ENCODE measurements around the gene CCDC8.
"Not testable (repeated sequence)": the region's sequence is repeated elsewhere in the genome, so short reads cannot be mapped to it uniquely, and the experiment has no call there.

Gene CCDC8

DNA sequence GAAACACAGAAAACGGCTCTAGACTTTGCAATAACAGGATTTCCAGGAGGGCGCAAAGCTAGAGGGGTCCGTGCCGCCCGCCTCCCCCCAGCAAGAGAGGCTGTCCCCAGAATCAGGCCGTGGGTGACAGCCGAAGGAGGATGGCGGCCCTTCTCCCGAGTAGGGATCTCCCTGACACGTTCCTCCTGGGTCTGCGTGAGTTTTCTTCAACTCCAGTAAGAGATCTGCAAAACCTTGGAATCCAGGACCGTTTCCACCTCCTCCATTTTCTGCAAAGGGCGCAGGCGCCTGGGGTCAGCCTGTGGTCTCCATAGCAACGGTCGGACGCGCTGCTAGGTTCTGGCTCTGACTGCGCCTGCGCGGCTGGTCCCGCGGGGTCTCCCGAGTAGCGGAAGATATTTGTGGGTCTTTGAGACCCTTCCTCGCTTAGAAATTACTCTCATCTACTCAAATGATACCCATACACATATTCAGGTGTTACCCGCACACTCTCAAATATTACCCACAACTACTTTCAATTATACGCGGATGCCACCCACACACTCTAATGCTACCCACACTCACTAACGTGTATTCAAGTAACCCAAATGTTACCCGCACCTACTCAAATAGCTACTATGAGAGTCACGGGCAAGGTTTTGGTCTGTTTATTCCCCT lies 13.3 kb upstream of the CCDC8 start:
- Histone ChIP-seq H3K79me2 (no peaks in the 10 kb centered on the region), H3K4me2 (ENCODE audit: low read length) (peak overlapping the region; percentile 100), H3K27ac (peak overlapping the region; percentile 64), H3K4me1 (peaks cover 7% of the 10 kb centered on the region), H3K36me3 (ENCODE audit: control insufficient read depth, insufficient read depth, low read length) (no peaks in the 10 kb centered on the region), H3K9ac (no peak overlapping the region), H2AFZ (peak overlapping the region; percentile 95), H3K27me3 (ENCODE audit: control insufficient read depth, insufficient read depth, low read length) (no peaks in the 10 kb centered on the region), H3K9me3 (ENCODE audit: control insufficient read depth, low read length) (no peaks in the 10 kb centered on the region), H3K4me3 (ENCODE audit: low read depth, low read length) (peak overlapping the region; percentile 88)
- TF ChIP-seq, protein P1, sequence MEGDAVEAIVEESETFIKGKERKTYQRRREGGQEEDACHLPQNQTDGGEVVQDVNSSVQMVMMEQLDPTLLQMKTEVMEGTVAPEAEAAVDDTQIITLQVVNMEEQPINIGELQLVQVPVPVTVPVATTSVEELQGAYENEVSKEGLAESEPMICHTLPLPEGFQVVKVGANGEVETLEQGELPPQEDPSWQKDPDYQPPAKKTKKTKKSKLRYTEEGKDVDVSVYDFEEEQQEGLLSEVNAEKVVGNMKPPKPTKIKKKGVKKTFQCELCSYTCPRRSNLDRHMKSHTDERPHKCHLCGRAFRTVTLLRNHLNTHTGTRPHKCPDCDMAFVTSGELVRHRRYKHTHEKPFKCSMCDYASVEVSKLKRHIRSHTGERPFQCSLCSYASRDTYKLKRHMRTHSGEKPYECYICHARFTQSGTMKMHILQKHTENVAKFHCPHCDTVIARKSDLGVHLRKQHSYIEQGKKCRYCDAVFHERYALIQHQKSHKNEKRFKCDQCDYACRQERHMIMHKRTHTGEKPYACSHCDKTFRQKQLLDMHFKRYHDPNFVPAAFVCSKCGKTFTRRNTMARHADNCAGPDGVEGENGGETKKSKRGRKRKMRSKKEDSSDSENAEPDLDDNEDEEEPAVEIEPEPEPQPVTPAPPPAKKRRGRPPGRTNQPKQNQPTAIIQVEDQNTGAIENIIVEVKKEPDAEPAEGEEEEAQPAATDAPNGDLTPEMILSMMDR (IDR thresholded peaks at IDR 0.05), result no peak

DNA sequence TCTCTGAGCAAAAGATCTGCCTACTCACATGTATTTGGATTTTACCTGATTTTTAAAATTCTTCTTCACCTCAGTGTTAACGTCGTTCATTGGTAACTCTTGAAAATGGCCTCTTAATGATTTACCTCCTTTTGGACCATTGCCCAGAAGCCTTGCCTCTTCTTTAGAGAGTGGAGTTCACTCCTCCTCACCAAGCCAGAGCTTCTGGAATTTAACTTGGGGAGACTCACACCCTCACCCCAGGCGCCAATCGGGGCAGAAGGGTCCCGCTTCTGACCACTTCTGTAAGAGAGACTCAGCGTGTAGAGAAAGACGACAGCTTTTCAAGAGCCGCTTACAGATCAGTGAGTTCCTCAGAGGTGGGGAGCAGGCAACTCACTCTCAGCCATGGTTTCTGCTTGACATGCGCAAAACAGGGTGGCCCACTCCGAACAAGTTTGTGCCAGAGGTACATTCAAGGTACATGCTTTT lies 12.7 kb upstream of the CCDC8 start:
- Histone ChIP-seq H3K4me2 (ENCODE audit: low read length) (peak overlapping the region; percentile 100), H3K4me3 (ENCODE audit: low read depth, low read length) (peak overlapping the region; percentile 88), H3K27ac (peak overlapping the region; percentile 64), H3K4me1 (peaks cover 7% of the 10 kb centered on the region), H3K27me3 (ENCODE audit: control insufficient read depth, insufficient read depth, low read length) (no peaks in the 10 kb centered on the region), H2AFZ (peak overlapping the region; percentile 95), H3K79me2 (no peaks in the 10 kb centered on the region), H3K36me3 (ENCODE audit: control insufficient read depth, insufficient read depth, low read length) (no peaks in the 10 kb centered on the region), H3K9ac (no peak overlapping the region), H3K9me3 (ENCODE audit: control insufficient read depth, low read length) (no peaks in the 10 kb centered on the region)
- TF ChIP-seq, protein P1 (IDR thresholded peaks at IDR 0.05), result no peak

DNA sequence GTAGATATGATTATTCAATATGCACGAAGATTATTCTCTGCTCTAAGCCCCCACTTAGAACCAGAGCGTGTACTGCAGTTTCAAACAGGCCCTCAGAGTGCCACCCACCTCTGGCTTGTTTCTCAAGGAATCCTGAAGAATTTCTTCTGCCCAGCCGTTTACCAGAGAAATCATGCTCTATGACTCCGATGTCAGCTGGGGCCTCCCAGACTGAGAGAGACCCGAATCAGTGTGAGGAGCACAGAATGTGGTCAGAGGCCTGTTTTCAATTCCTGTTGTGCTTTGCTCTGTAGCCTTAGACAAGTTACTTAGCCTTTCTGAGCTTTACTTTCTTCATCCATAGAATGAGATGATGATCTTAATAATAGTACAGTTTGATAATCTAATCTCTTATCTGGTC lies 9.8 kb upstream of the CCDC8 start:
- no peaks in the 10 kb centered on the region for H3K79me2 ChIP-seq
- H3K27me3 ChIP-seq (ENCODE audit: control insufficient read depth, insufficient read depth, low read length), result no peaks in the 10 kb centered on the region
- H3K4me2 ChIP-seq (ENCODE audit: low read length), result no peak overlapping the region
- TF ChIP-seq, protein P1 (IDR thresholded peaks at IDR 0.05), result no peak
- peaks cover 3% of the 10 kb centered on the region for H3K4me1 ChIP-seq
- no peak overlapping the region for H2AFZ ChIP-seq
- H3K9me3 ChIP-seq (ENCODE audit: control insufficient read depth, low read length), result no peaks in the 10 kb centered on the region
- H3K27ac ChIP-seq, result no peak overlapping the region
- no peak overlapping the region for H3K4me3 ChIP-seq (ENCODE audit: low read depth, low read length)
- no peak overlapping the region for H3K9ac ChIP-seq
- H3K36me3 ChIP-seq (ENCODE audit: control insufficient read depth, insufficient read depth, low read length), result no peaks in the 10 kb centered on the region

DNA sequence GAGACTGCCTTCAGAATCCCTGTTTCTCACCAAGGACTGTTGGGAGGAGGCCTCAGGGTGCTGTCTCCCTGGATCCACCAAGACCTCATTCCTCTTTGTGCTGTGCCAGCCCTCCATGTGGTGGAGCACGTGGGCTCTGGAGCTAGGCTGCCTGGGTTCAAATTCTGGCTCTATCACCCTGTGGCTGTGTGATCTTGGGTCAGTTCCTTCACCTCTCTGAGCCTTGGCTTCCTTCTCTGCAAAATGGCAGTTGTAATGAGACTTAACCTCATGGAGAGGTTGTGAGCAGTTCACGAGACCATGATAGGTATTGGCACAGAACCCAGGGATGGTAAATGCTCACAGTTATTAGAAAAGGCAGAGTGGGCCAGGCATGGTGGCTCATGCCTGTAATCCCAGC lies 9.0 kb upstream of the CCDC8 start:
- no peaks in the 10 kb centered on the region for H3K27me3 ChIP-seq (ENCODE audit: control insufficient read depth, insufficient read depth, low read length)
- peaks cover 3% of the 10 kb centered on the region for H3K4me1 ChIP-seq
- TF ChIP-seq, protein P1 (IDR thresholded peaks at IDR 0.05), result no peak
- H3K9me3 ChIP-seq (ENCODE audit: control insufficient read depth, low read length), result no peaks in the 10 kb centered on the region
- no peaks in the 10 kb centered on the region for H3K36me3 ChIP-seq (ENCODE audit: control insufficient read depth, insufficient read depth, low read length)
- H3K27ac ChIP-seq, result no peak overlapping the region
- no peak overlapping the region for H3K9ac ChIP-seq
- H3K79me2 ChIP-seq, result no peaks in the 10 kb centered on the region
- H3K4me3 ChIP-seq (ENCODE audit: low read depth, low read length), result no peak overlapping the region
- H2AFZ ChIP-seq, result no peak overlapping the region
- no peak overlapping the region for H3K4me2 ChIP-seq (ENCODE audit: low read length)

DNA sequence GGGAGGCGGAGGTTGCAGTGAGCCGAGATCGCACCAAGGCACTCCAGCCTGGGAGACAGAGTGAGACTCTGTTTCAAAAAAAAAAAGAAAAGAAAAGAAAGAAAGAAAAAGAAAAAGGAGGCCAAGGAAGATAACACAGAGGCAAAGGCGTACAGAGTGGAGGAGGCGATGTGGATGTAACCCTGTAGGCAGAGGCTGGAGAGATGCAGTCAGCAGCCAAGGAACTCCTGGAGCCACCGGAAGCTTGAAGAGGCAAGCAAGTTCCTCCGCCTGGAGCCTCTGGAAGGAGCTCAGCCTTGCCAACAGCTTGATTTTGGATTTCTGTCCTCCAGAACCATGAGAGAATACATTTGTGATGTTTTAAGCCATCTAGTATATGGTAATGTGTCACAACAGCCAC lies 6.7 kb upstream of the CCDC8 start:
- no peak overlapping the region for H3K4me2 ChIP-seq (ENCODE audit: low read length)
- peaks cover 2% of the 10 kb centered on the region for H3K4me1 ChIP-seq
- H2AFZ ChIP-seq, result no peak overlapping the region
- no peaks in the 10 kb centered on the region for H3K79me2 ChIP-seq
- no peak overlapping the region for H3K27ac ChIP-seq
- H3K27me3 ChIP-seq (ENCODE audit: control insufficient read depth, insufficient read depth, low read length), result no peaks in the 10 kb centered on the region
- no peak overlapping the region for H3K9ac ChIP-seq
- TF ChIP-seq, protein P1 (IDR thresholded peaks at IDR 0.05), result no peak
- H3K9me3 ChIP-seq (ENCODE audit: control insufficient read depth, low read length), result no peaks in the 10 kb centered on the region
- H3K4me3 ChIP-seq (ENCODE audit: low read depth, low read length), result no peak overlapping the region
- H3K36me3 ChIP-seq (ENCODE audit: control insufficient read depth, insufficient read depth, low read length), result no peaks in the 10 kb centered on the region

DNA sequence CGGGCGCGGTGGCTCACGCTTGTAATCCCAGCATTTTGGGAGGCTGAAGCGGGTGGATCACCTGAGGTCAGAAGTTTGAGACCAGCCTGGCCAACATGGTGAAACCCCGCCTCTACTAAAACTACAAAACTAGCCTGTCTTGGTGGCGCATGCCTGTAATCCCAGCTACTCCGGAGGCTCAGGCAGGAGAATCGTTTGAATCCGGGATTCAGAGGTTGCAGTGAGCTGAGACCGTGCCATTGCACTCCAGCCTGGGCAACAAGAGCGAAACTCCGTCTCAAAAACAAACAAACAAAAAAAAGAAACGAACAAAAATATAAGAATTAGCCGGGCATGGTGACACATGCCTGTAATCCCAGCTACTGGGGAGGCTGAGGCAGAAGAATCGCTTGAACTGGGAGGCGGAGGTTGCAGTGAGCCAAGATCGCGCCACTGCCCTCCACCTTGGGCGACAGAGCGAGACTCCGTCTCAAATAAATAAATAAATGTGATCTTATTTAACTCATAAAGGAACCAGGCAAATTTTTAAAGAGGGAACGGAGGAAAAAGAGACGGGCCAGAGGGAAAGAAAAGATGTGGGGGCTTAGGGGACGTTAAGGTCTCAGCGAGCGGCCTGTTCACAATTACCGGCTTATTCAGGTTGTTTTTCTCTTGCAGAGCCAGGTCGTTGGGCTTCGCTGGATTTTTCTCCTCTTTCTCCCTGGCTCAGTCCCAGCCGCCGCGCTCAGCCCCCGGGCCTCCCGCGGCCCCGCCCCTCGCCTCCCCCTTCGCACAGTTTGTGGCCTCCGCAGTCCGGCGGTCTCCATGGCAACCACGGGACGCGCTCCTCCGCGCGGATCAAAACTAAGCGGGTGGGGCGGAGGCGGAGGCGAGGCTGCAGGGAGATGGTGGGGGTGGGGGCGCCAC lies 2.7 kb upstream of the CCDC8 start:
- Histone ChIP-seq H3K4me2 (ENCODE audit: low read length) (peak overlapping the region; percentile 64), H3K27ac (peak overlapping the region; percentile 71), H2AFZ (peak overlapping the region; percentile 65), H3K4me3 (ENCODE audit: low read depth, low read length) (peak overlapping the region; percentile 41)
- not testable (repeated sequence) for H3K36me3 ChIP-seq (ENCODE audit: control insufficient read depth, insufficient read depth, low read length); H3K9ac ChIP-seq; H3K27me3 ChIP-seq (ENCODE audit: control insufficient read depth, insufficient read depth, low read length); H3K4me1 ChIP-seq; H3K9me3 ChIP-seq (ENCODE audit: control insufficient read depth, low read length); H3K79me2 ChIP-seq
